Measurements from ENCODE around the gene PARD6A. TPM values are rescaled to one million over a fixed set of nuclear protein-coding genes. Genes with fewer than 3 reads are reported as not detected.

PARD6A gene
- polyA plus RNA-seq = 18.5 TPM

- Mint-ChIP-seq H3K27me3 (no peaks in the 10 kb centered on the region), H3K4me1 (peaks cover 0 to 13% (median 4%) of the 10 kb centered on the region in 3 donors), H3K9me3 (no peaks in the 10 kb centered on the region), H3K27ac (peak within 1 kb of the TSS; percentile 96 to 98 (median 97)), H3K4me3 (peak within 1 kb of the TSS; percentile 92 to 99 (median 98)), H3K36me3 (peaks cover 2% of the 10 kb centered on the region)
Observed at GRCh38 chr16:67660564-67661028, at the start of gene PARD6A. Gene PARD6A, plus strand, starts transcription at chr16:67660960. Its CDS starts 79 bp downstream, at chr16:67661039.

GRCh38 chr16:67613808-67614207 lies 47.0 kb upstream of the PARD6A start:
- Mint-ChIP-seq H3K27ac (peak overlapping the region in 1 of 3 donors; percentile 27), H3K36me3 (no peaks in the 10 kb centered on the region), H3K4me1 (peaks cover 0 to 3% (median 0%) of the 10 kb centered on the region in 3 donors), H3K4me3 (no peak overlapping the region), H3K27me3 (no peaks in the 10 kb centered on the region), H3K9me3 (no peaks in the 10 kb centered on the region)

- peaks cover 10% of the 10 kb centered on the region for H3K36me3 Mint-ChIP-seq
- no peaks in the 10 kb centered on the region for H3K4me1 Mint-ChIP-seq
- no peaks in the 10 kb centered on the region for H3K9me3 Mint-ChIP-seq
- no peak overlapping the region for H3K27ac Mint-ChIP-seq
- H3K27me3 Mint-ChIP-seq = no peaks in the 10 kb centered on the region
- no peak overlapping the region for H3K4me3 Mint-ChIP-seq
Observed at GRCh38 chr16:67628216-67628615, 32.5 kb upstream of the PARD6A start.

GRCh38 chr16:67632415-67633172 lies 28.2 kb upstream of the PARD6A start:
- Mint-ChIP-seq H3K27me3 (no peaks in the 10 kb centered on the region), H3K9me3 (no peaks in the 10 kb centered on the region), H3K36me3 (peaks cover 7% of the 10 kb centered on the region), H3K27ac (peak overlapping the region in 2 of 3 donors; percentile 25 to 57), H3K4me1 (no peaks in the 10 kb centered on the region), H3K4me3 (no peak overlapping the region)

DNA sequence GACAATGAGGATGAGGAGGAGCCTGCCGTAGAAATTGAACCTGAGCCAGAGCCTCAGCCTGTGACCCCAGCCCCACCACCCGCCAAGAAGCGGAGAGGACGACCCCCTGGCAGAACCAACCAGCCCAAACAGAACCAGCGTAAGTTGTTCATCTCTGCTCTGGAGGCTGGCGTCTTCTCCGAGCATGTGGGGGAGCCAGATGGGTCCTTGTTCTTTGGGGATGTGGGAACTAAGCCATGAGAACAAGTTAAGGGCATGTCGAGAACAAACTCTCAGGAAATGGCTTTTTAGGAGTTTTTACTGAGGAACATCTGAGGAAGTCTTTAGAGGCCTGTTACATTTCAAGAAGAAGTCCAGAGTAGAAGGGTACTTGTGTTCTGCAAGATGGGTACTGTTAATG lies 24.0 kb upstream of the PARD6A start:
- Mint-ChIP-seq H3K36me3 (no peaks in the 10 kb centered on the region), H3K27ac (no peak overlapping the region), H3K4me1 (no peaks in the 10 kb centered on the region), H3K4me3 (no peak overlapping the region), H3K27me3 (no peaks in the 10 kb centered on the region), H3K9me3 (no peaks in the 10 kb centered on the region)

GRCh38 chr16:67637625-67638024 lies 23.1 kb upstream of the PARD6A start:
- Mint-ChIP-seq H3K9me3 (no peaks in the 10 kb centered on the region), H3K4me1 (no peaks in the 10 kb centered on the region)

GRCh38 chr16:67641779-67642708 lies 18.7 kb upstream of the PARD6A start:
- Mint-ChIP-seq H3K9me3 (no peaks in the 10 kb centered on the region), H3K4me3 (no peak overlapping the region), H3K27me3 (no peaks in the 10 kb centered on the region), H3K36me3 (no peaks in the 10 kb centered on the region), H3K27ac (peak overlapping the region in 1 of 3 donors; percentile 58), H3K4me1 (peaks cover 0 to 3% (median 0%) of the 10 kb centered on the region in 3 donors)

More at GRCh38 chr16:67637625-67638024, 23.1 kb upstream of the PARD6A start:
- no peaks in the 10 kb centered on the region for H3K27me3 Mint-ChIP-seq
- no peaks in the 10 kb centered on the region for H3K36me3 Mint-ChIP-seq
- no peak overlapping the region for H3K4me3 Mint-ChIP-seq
- H3K27ac Mint-ChIP-seq = no peak overlapping the region

DNA sequence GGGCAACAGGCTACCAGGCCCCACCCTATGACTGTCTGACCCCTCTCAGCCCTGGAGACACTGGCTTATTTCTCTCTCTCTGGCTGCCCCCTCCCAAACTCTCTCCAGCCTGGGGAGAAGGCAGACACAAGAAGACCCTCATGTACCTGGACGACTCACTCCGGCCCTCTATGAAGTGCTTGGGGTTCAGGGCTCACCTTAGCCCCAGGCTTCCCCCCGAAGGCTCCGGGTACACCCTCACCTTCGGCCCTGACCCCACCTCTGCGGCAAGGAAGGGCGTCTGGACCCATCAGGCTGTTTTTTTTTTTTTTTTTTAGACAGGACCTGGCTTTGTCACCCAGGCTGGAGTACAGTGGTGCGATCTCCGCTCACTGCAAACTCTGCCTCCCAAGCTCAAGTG lies 16.7 kb upstream of the PARD6A start:
- H3K4me1 Mint-ChIP-seq = peaks cover 0 to 3% (median 0%) of the 10 kb centered on the region in 3 donors
- H3K36me3 Mint-ChIP-seq = no peaks in the 10 kb centered on the region
- peak overlapping the region; percentile 67 to 96 (median 73) for H3K27ac Mint-ChIP-seq
- no peaks in the 10 kb centered on the region for H3K27me3 Mint-ChIP-seq
- no peaks in the 10 kb centered on the region for H3K9me3 Mint-ChIP-seq
- H3K4me3 Mint-ChIP-seq = peak overlapping the region; percentile 43 to 69 (median 62)

GRCh38 chr16:67645397-67646121 lies 15.2 kb upstream of the PARD6A start:
- no peaks in the 10 kb centered on the region for H3K36me3 Mint-ChIP-seq
- peaks cover 0 to 3% (median 0%) of the 10 kb centered on the region in 3 donors for H3K4me1 Mint-ChIP-seq
- H3K27ac Mint-ChIP-seq = peak overlapping the region; percentile 68 to 90 (median 88)
- peak overlapping the region; percentile 80 to 92 (median 84) for H3K4me3 Mint-ChIP-seq
- H3K9me3 Mint-ChIP-seq = no peaks in the 10 kb centered on the region
- H3K27me3 Mint-ChIP-seq = no peaks in the 10 kb centered on the region

GRCh38 chr16:67647111-67647651 lies 13.6 kb upstream of the PARD6A start:
- no peak overlapping the region for H3K27ac Mint-ChIP-seq
- peaks cover 2% of the 10 kb centered on the region for H3K36me3 Mint-ChIP-seq
- H3K4me1 Mint-ChIP-seq = peaks cover 0 to 3% (median 0%) of the 10 kb centered on the region in 3 donors
- peak overlapping the region in 1 of 4 donors; percentile 12 for H3K4me3 Mint-ChIP-seq
- no peaks in the 10 kb centered on the region for H3K9me3 Mint-ChIP-seq
- H3K27me3 Mint-ChIP-seq = no peaks in the 10 kb centered on the region

- Mint-ChIP-seq H3K36me3 (peaks cover 2% of the 10 kb centered on the region), H3K27ac (no peak overlapping the region), H3K9me3 (no peaks in the 10 kb centered on the region), H3K27me3 (no peaks in the 10 kb centered on the region), H3K4me1 (peaks cover 0 to 3% (median 0%) of the 10 kb centered on the region in 3 donors), H3K4me3 (no peak overlapping the region)
Observed at GRCh38 chr16:67647681-67648080, 13.1 kb upstream of the PARD6A start.

DNA sequence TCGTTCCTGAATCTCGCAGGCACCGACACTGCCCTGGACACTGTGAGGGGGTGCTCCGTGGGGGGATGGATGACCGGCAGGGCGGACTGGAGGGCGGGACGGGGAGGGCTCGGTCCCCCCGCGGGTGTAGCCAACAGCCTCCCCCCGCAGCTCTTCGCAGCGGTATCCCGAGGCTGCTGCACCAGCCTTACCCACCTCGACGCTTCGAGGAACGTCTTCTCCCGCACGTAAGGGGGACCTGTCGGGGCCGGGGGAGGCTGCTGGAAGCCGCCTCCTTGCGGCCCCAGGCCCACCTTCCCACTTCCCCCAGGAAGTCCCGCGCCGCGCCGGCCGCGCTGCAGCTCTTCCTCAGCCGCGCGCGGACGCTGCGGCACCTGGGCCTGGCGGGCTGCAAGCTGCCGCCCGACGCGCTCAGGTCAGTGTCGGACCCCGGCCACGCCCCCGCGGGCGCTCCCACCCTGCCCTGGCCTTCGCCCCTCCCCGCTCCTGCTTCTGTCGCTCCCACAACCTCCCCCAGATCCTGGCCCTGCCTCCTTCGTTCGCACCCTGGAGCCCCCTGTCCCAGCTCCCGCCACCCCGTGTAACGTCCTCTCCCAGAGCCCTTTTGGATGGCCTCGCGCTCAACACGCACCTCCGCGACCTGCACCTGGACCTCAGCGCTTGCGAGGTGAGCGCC lies 12.5 kb upstream of the PARD6A start:
- H3K4me3 Mint-ChIP-seq = peak overlapping the region in 1 of 4 donors; percentile 72
- no peak overlapping the region for H3K27ac Mint-ChIP-seq
- H3K36me3 Mint-ChIP-seq = peaks cover 2% of the 10 kb centered on the region
- no peaks in the 10 kb centered on the region for H3K27me3 Mint-ChIP-seq
- H3K4me1 Mint-ChIP-seq = peaks cover 0 to 3% (median 0%) of the 10 kb centered on the region in 3 donors
- H3K9me3 Mint-ChIP-seq = no peaks in the 10 kb centered on the region

GRCh38 chr16:67648764-67649407 lies 11.9 kb upstream of the PARD6A start:
- Mint-ChIP-seq H3K36me3 (peaks cover 3% of the 10 kb centered on the region), H3K27ac (no peak overlapping the region)

More at GRCh38 chr16:67648764-67649407, 11.9 kb upstream of the PARD6A start:
- H3K27me3 Mint-ChIP-seq = no peaks in the 10 kb centered on the region
- no peaks in the 10 kb centered on the region for H3K9me3 Mint-ChIP-seq
- peak overlapping the region in 1 of 4 donors; percentile 72 for H3K4me3 Mint-ChIP-seq
- H3K4me1 Mint-ChIP-seq = peaks cover 0 to 3% (median 1%) of the 10 kb centered on the region in 3 donors
